Astrocyte (in vitro differentiated cells and primary cell): ENCODE results near the gene MYOM3. TPM values are rescaled to one million over a fixed set of nuclear protein-coding genes. Genes with fewer than 3 reads are reported as not detected.

Experiments
- DNase-seq: peaks from one replicate; pipeline ENCODE4 v3.0.0-alpha.2; 2010; ENCODE audit warnings: low read depth
- FAIRE-seq: peaks from 2 replicates; lab custom pipeline; 2011; peaks lifted over from hg19 to GRCh38; lab: Jason Lieb, UNC
- H2AFZ ChIP-seq: 2 replicates; pipeline ENCODE4 v1.6.0; 2012; ENCODE audit warnings: low read depth, low read length, inconsistent platforms
- H3K27ac ChIP-seq: 2 replicates; pipeline ENCODE4 v1.5.1; 2011; ENCODE audit warnings: low read depth, low read length, inconsistent platforms
- H3K27me3 ChIP-seq: 2 replicates; pipeline ENCODE4 v1.6.0; 2011; ENCODE audit warnings: low read length, inconsistent platforms; ENCODE audit not compliant: insufficient read depth
- H3K36me3 ChIP-seq: 2 replicates; pipeline ENCODE4 v1.5.1; 2011; ENCODE audit warnings: low read length, inconsistent platforms; ENCODE audit not compliant: insufficient read depth
- H3K4me1 ChIP-seq: 2 replicates; pipeline ENCODE4 v1.5.1; 2011; ENCODE audit warnings: low read length, inconsistent platforms; ENCODE audit not compliant: insufficient read depth
- H3K4me2 ChIP-seq: 2 replicates; pipeline ENCODE4 v1.6.0; 2012; ENCODE audit warnings: low read length, inconsistent platforms
- H3K4me3 ChIP-seq: 2 replicates; pipeline ENCODE4 v1.5.1; 2011; ENCODE audit warnings: low read depth, mild to moderate bottlenecking, low read length, inconsistent platforms; ENCODE audit not compliant: insufficient read depth
- H3K79me2 ChIP-seq: 2 replicates; pipeline ENCODE4 v1.6.0; 2012; ENCODE audit warnings: mild to moderate bottlenecking, low read length, inconsistent platforms; ENCODE audit not compliant: insufficient read depth
- H3K9ac ChIP-seq: 2 replicates; pipeline ENCODE4 v1.6.0; 2012; ENCODE audit warnings: mild to moderate bottlenecking, low read length, inconsistent platforms
- H3K9me3 ChIP-seq: 2 replicates; pipeline ENCODE4 v1.5.1; 2012; ENCODE audit warnings: low read depth, mild to moderate bottlenecking, low read length, inconsistent platforms; ENCODE audit not compliant: insufficient read depth
- H4K20me1 ChIP-seq: 2 replicates; pipeline ENCODE4 v1.6.0; 2012; ENCODE audit warnings: low read length, inconsistent platforms; ENCODE audit not compliant: insufficient read depth
- H3K27ac Mint-ChIP-seq: one replicate; pipeline ENCODE4 v1.8.0; 2021; ENCODE audit warnings: mild to moderate bottlenecking, mixed read lengths; ENCODE audit not compliant: unreplicated experiment
- H3K27me3 Mint-ChIP-seq: one replicate; pipeline ENCODE4 v1.8.0; 2021; ENCODE audit warnings: low read depth, mixed read lengths; ENCODE audit not compliant: unreplicated experiment
- H3K36me3 Mint-ChIP-seq: one replicate; pipeline ENCODE4 v1.8.0; 2021; ENCODE audit warnings: low read depth, mixed read lengths; ENCODE audit not compliant: unreplicated experiment
- H3K4me1 Mint-ChIP-seq: one replicate; pipeline ENCODE4 v1.8.0; 2021; ENCODE audit warnings: low read depth, mixed read lengths; ENCODE audit not compliant: unreplicated experiment
- H3K4me3 Mint-ChIP-seq: one replicate; pipeline ENCODE4 v1.8.0; 2021; ENCODE audit warnings: mild to moderate bottlenecking, moderate library complexity, mixed read lengths; ENCODE audit not compliant: unreplicated experiment
- H3K9me3 Mint-ChIP-seq: one replicate; pipeline ENCODE4 v1.8.0; 2021; ENCODE audit warnings: mild to moderate bottlenecking, mixed read lengths; ENCODE audit not compliant: unreplicated experiment
- CTCF ChIP-seq: IDR thresholded peaks from 2 replicates; pipeline ENCODE4 v1.5.1; 2011; ENCODE audit warnings: low read depth, mild to moderate bottlenecking, inconsistent platforms, low read length, moderate library complexity; ENCODE audit not compliant: insufficient read depth
- EZH2 ChIP-seq: IDR thresholded peaks from 2 replicates; pipeline ENCODE4 v1.6.1; 2012; ENCODE audit warnings: mild to moderate bottlenecking, low read length, inconsistent platforms; ENCODE audit not compliant: insufficient read depth
- total RNA-seq: library from RNA; stranded (reverse); gene quantifications from 2 replicates; pipeline ENCODE4 v1.2.1, GENCODE V29; 2021

Gene MYOM3
- total RNA-seq, 1 donor from 2014 or later: 1.0 TPM

- no peaks in the 10 kb centered on the region for H3K36me3 Mint-ChIP-seq
- H2AFZ ChIP-seq: no peak overlapping the region
- H3K36me3 ChIP-seq: no peaks in the 10 kb centered on the region
- H3K79me2 ChIP-seq: no peaks in the 10 kb centered on the region
- H3K4me1 Mint-ChIP-seq: peaks cover 42% of the 10 kb centered on the region
- FAIRE-seq (no peak), DNase-seq (peak; percentile 93)
- H3K27ac Mint-ChIP-seq: peak overlapping the region; percentile 97
- H3K9me3 ChIP-seq: no peaks in the 10 kb centered on the region
- peak overlapping the region; percentile 79 for H3K4me2 ChIP-seq
- H3K9ac ChIP-seq: peak overlapping the region; percentile 70
- peak overlapping the region; percentile 87 for H3K27ac ChIP-seq
- peak overlapping the region; percentile 66 for H3K4me3 Mint-ChIP-seq
- H3K27me3 ChIP-seq: no peaks in the 10 kb centered on the region
- no peak overlapping the region for H3K4me3 ChIP-seq
- TF ChIP-seq EZH2 (no peak), CTCF (no peak)
- H4K20me1 ChIP-seq: no peaks in the 10 kb centered on the region
- H3K9me3 Mint-ChIP-seq: peaks cover 2% of the 10 kb centered on the region
- peaks cover 41% of the 10 kb centered on the region for H3K4me1 ChIP-seq
- no peaks in the 10 kb centered on the region for H3K27me3 Mint-ChIP-seq
Measured at GRCh38 chr1:24022581-24023361, 89.2 kb downstream of the MYOM3 start.

GRCh38 chr1:24021403-24022266 is 90.3 kb downstream of the MYOM3 start:
- TF ChIP-seq CTCF (no peak), EZH2 (no peak)
- H3K4me2 ChIP-seq: peak overlapping the region; percentile 79
- peak overlapping the region; percentile 87 for H3K27ac ChIP-seq
- H3K79me2 ChIP-seq: no peaks in the 10 kb centered on the region
- Mint-ChIP-seq H3K36me3 (no peaks in the 10 kb centered on the region), H3K4me1 (peaks cover 45% of the 10 kb centered on the region), H3K27me3 (no peaks in the 10 kb centered on the region), H3K9me3 (peaks cover 2% of the 10 kb centered on the region), H3K4me3 (no peak overlapping the region), H3K27ac (peak overlapping the region; percentile 97)
- no peaks in the 10 kb centered on the region for H3K9me3 ChIP-seq
- no peak for FAIRE-seq
- no peaks in the 10 kb centered on the region for H3K27me3 ChIP-seq
- no peaks in the 10 kb centered on the region for H3K36me3 ChIP-seq
- H3K9ac ChIP-seq: peak overlapping the region; percentile 70
- H3K4me3 ChIP-seq: peak overlapping the region; percentile 17
- no peaks in the 10 kb centered on the region for H4K20me1 ChIP-seq
- peaks cover 41% of the 10 kb centered on the region for H3K4me1 ChIP-seq
- DNase-seq: no peak
- no peak overlapping the region for H2AFZ ChIP-seq
